ENCODE measurements around the gene SEBOX.

SEBOX gene

DNA sequence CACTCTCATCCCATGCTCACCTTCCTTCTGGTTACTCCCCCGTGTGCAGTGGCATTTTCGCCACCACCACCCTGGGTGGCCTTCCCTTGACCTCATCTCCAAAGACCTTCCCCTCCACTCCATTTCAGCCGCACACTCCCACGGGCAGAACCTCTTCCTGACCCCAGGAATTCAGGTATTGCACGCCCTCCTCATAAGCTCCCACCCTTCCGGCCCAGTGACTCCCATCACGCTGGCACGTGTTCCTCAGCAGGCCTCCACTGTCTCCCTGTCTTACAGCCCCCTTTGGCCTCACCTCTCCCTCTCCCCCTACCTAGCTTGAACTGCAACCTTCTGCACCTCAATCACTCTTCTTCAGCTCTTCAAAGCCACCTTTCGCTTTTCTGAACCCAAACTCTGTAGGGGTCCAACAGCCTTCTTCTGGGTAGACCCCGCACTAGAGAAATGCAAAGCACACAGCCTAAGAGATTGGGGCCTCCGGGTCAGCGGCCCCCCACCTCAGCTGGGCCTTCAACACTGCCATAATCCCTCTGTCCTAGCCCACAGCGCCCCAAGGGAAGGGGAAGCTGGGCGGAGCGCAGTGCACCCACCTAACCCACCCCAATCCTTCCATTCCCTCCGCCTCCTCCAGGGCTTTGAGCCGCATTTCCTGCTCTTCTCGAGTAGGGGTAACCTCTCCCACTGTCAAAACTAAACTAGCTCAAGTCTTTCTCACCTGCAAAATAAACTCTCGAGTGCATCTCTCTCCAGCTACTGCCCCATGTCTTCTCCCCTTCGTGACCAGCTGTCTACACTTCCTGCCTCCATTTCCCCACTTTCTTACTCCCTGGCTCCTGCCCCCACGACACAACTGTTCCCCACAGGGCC, 47.7 kb downstream of the SEBOX start:
- no peak for DNase-seq

- DNase-seq = no peak
Observed at GRCh38 chr17:28315846-28316705, 48.9 kb downstream of the SEBOX start.

DNA sequence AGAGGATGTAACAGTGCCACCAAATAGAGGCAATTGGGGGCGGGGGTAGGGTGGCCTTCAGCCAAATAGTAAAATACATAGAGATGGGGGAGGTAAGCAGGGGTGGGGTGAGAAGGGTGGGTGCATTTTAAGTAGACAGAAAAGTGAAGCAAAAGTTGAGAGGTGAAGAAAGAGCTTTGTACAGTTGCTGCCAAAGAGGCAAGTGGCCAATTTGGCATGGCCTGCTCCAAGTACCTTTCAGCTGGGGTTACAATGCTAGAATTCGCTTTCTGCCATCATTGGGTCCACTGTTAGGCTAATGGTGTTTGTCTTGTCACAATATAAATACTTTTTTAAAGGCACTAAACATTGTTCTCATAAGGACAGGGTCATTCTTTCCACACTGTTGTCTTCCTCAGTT, 51.2 kb downstream of the SEBOX start:
- no peak for DNase-seq

Measured in activated naive CD4-positive, alpha-beta T cell treated with Interleukin-2 at 50 U/mL for 16 hours (primary cell).